ENCODE data around the gene SFXN2. TPM values are rescaled to one million over a fixed set of nuclear protein-coding genes. Genes with fewer than 3 reads are reported as not detected.

The SFXN2 gene
- total and polyA plus RNA-seq, 7 donors = 0.45 to 3.2 (median 1.7) TPM

DNA sequence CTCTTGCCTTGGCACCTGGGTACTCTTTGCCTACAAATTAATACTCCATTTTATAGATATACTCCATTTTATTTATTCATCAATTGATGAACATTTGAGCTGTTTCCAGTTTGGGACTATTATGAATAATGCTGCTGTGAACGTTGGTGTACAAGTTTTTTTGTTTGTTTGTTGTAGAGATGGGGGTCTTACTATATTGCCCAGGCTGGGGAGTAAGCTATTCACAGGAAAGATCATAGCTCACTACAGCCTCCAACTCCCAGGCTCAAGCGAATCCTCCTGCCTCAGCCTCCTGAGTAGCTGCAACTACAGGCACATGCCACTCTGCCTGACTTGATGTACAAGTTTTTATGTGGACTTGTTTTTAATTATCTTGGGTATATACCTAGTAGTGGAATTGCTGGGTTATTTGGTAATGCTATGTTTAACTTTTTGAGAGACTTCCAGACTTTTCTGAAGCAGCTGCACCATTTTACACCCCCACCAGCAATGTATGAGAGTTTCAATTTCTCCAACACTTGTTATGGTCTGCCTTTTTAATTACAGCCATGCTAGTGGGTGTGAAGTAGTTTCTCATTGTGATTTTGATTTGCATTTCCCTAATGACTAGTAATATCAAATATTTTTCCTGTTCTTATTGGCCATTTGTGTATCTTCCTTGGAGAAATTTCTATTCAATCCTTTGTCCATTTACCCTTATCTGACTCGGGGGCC, 45.2 kb downstream of the SFXN2 start:
- peaks cover 0 to 6% of the 10 kb centered on the region in 2 donors for H3K36me3 ChIP-seq (ENCODE audit: insufficient read depth in 1 of 2, low read depth in 1 of 2)
- TF ChIP-seq, protein P1, sequence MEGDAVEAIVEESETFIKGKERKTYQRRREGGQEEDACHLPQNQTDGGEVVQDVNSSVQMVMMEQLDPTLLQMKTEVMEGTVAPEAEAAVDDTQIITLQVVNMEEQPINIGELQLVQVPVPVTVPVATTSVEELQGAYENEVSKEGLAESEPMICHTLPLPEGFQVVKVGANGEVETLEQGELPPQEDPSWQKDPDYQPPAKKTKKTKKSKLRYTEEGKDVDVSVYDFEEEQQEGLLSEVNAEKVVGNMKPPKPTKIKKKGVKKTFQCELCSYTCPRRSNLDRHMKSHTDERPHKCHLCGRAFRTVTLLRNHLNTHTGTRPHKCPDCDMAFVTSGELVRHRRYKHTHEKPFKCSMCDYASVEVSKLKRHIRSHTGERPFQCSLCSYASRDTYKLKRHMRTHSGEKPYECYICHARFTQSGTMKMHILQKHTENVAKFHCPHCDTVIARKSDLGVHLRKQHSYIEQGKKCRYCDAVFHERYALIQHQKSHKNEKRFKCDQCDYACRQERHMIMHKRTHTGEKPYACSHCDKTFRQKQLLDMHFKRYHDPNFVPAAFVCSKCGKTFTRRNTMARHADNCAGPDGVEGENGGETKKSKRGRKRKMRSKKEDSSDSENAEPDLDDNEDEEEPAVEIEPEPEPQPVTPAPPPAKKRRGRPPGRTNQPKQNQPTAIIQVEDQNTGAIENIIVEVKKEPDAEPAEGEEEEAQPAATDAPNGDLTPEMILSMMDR (IDR thresholded peaks at IDR 0.05) = no peak
- ATAC-seq (no peak), DNase-seq (no peak)
- intact Hi-C loops (cut with DNase I) = loop anchor here in 1 of 2 donors (5.0 kb wide), 1 partner anchor 48 kb away; no protein-coding TSS in a partner anchor
- H3K27me3 ChIP-seq (ENCODE audit: insufficient read depth in 3 of 3, low read length in 2 of 3) = no peaks in the 10 kb centered on the region
- no peak overlapping the region for H3K4me3 ChIP-seq
- H3K4me1 ChIP-seq = peaks cover 17% of the 10 kb centered on the region
- H3K27ac ChIP-seq = no peak overlapping the region
- no peaks in the 10 kb centered on the region for H3K9me3 ChIP-seq
- WGBS, 3 donors = 87 to 94% (median 94%) methylated on average over 3 of the region's 3 CpGs

DNA sequence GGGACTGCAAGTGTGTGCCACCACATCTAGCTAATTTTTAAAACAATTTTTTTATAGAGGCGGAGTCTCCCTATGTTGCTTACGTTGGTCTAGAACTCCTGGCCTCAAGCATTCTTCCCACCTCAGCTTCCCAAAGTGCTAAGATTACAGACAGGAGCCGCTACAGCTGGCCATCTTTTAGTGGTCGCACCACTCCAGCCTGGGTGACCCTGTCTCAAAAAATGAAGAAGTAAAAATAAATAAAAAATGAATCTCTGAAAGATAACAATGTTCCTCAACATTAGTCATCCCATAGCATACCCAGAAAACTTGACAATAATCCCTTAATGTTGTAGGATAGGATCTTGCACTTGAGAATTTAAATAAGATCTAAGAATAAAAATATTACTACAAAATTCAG, 47.5 kb downstream of the SFXN2 start:
- Histone ChIP-seq H3K36me3 (ENCODE audit: insufficient read depth in 1 of 2, low read depth in 1 of 2) (peaks cover 0 to 6% of the 10 kb centered on the region in 2 donors), H3K27ac (no peak overlapping the region), H3K27me3 (ENCODE audit: insufficient read depth in 3 of 3, low read length in 2 of 3) (no peaks in the 10 kb centered on the region), H3K9me3 (no peaks in the 10 kb centered on the region), H3K4me1 (peaks cover 23% of the 10 kb centered on the region), H3K4me3 (no peak overlapping the region)
- DNase-seq (no peak), ATAC-seq (no peak)
- TF ChIP-seq, protein P1 (IDR thresholded peaks at IDR 0.05) = no peak
- WGBS, 3 donors = 94 to 98% (median 98%) methylated on average over 4 of the region's 4 CpGs
- intact Hi-C loops (cut with DNase I) = loop anchor here in 1 of 2 donors (5.0 kb wide), 1 partner anchor 45 kb away; no protein-coding TSS in a partner anchor

DNA sequence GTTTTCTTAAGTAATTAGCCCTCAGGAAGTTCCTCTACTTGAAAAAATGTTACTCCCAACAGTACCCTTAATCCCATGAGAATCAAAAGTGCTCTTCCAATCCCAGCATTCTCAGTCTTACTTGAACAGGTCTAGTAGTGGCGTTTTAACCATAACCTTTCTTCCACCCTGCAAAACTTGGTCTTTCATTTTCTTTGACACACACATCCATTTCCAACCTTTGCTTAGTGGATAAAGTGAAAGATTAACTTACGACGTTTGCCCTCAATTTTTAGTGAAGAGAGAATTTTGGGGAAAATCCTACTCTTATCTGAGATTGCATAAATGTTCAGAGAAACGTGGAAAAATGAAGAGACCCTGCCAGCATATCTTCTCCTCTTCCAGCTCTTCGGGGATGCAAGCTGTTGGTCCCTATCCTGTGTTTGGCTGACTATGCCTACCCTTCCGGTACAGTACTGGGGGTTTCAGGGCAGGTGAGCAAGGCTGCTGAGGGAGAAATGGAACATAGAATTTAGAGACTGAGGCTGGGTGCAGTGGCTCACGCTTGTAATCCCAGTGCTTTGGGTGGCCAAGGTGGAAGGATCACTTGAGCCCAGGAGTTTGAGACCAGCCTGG, 48.1 kb downstream of the SFXN2 start:
- Histone ChIP-seq H3K4me3 (no peak overlapping the region), H3K4me1 (peaks cover 23% of the 10 kb centered on the region), H3K27ac (no peak overlapping the region), H3K27me3 (ENCODE audit: insufficient read depth in 3 of 3, low read length in 2 of 3) (no peaks in the 10 kb centered on the region), H3K36me3 (ENCODE audit: insufficient read depth in 1 of 2, low read depth in 1 of 2) (peaks cover 0 to 6% of the 10 kb centered on the region in 2 donors), H3K9me3 (no peaks in the 10 kb centered on the region)
- TF ChIP-seq, protein P1 (IDR thresholded peaks at IDR 0.05) = no peak
- intact Hi-C loops (cut with DNase I) = loop anchor here in 1 of 2 donors (5.0 kb wide), 1 partner anchor 45 kb away; no protein-coding TSS in a partner anchor
- WGBS, 3 donors = 66 to 80% (median 78%) methylated on average over 7 of the region's 7 CpGs
- DNase-seq = no peak
- no peak for ATAC-seq

DNA sequence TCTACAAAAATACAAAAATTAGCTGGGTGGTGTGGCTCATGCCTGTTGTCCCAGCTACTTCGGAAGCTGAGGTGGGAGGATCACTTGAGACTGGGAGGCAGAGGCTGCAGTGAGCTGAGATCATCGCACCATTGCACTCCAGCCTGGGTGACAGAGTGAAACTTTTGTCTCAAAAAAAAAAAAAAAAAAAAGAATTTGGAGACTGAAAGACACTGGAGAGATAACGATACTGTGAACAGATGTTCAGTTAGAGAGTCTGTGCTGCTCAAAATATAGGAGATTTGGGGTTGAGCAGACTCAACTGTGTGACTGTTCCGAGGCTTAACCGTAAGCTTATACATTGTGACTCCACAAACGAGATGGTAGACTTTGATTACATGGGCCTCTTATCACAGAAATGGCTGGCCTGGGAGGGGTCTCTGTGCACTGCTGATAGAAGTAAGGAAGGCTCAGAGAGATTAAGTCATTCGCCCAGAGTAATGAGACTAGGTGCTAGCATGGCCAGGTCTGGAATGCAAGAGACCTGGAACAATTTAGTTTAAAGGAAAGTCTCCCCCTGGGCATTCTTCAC, 48.7 kb downstream of the SFXN2 start:
- 77 to 82% (median 82%) methylated on average over 7 of the region's 7 CpGs for WGBS, 3 donors
- no peak for ATAC-seq
- Histone ChIP-seq H3K36me3 (ENCODE audit: insufficient read depth in 1 of 2, low read depth in 1 of 2) (peaks cover 0 to 6% of the 10 kb centered on the region in 2 donors), H3K27me3 (ENCODE audit: insufficient read depth in 3 of 3, low read length in 2 of 3) (no peaks in the 10 kb centered on the region), H3K27ac (no peak overlapping the region), H3K4me1 (peaks cover 25% of the 10 kb centered on the region), H3K9me3 (no peaks in the 10 kb centered on the region), H3K4me3 (no peak overlapping the region)
- TF ChIP-seq, protein P1 (IDR thresholded peaks at IDR 0.05) = no peak
- DNase-seq = no peak
- intact Hi-C loops (cut with DNase I) = loop anchor here in 1 of 2 donors (5.0 kb wide), 1 partner anchor 44 kb away; no protein-coding TSS in a partner anchor

Data from psoas muscle (tissue), 8 donors.